HepG2 (cell line): Measurements from ENCODE around the gene NAT14. TPM values are rescaled to one million over a fixed set of nuclear protein-coding genes. Genes with fewer than 3 reads are reported as not detected.
A peak's percentile ranks its signal among the peaks of the same experiment; 100 is the strongest.

Experiments
- DBP ChIP-seq: sonication (generic); formaldehyde crosslinking; IDR thresholded peaks from 2 replicates; pipeline ENCODE4 v1.4.0; 2020; ENCODE audit warnings: missing genetic modification reagents; ENCODE audit errors: not compliant biosample characterization
- GATAD1 ChIP-seq: IDR thresholded peaks from 2 replicates; pipeline ENCODE4 v1.6.1; 2016; ENCODE audit warnings: missing genetic modification reagents, missing compliant biosample characterization
- KAT7 ChIP-seq: IDR thresholded peaks from 2 replicates; pipeline ENCODE4 v1.6.1; 2018; ENCODE audit warnings: borderline replicate concordance, missing compliant biosample characterization
- KDM5B ChIP-seq: sonication (generic); formaldehyde crosslinking; IDR thresholded peaks from 2 replicates; pipeline ENCODE4 v1.4.0; 2020; ENCODE audit warnings: missing genetic modification reagents, mild to moderate bottlenecking, borderline replicate concordance
- MATR3 ChIP-seq: sonication (generic); formaldehyde crosslinking; IDR thresholded peaks from 2 replicates; pipeline ENCODE4 v1.4.0; 2020; ENCODE audit warnings: missing genetic modification reagents
- PHF5A ChIP-seq: IDR thresholded peaks from one replicate; pipeline ENCODE4 v1.6.1; 2018; ENCODE audit warnings: low read depth, missing genetic modification reagents; ENCODE audit not compliant: unreplicated experiment
- POLR2AphosphoS5 ChIP-seq: IDR thresholded peaks from 2 replicates; pipeline ENCODE4 v1.6.1; 2012; ENCODE audit warnings: low read depth, low read length
- REXO4 ChIP-seq: sonication (generic); formaldehyde crosslinking; IDR thresholded peaks from 2 replicates; pipeline ENCODE4 v1.8.0; 2022; ENCODE audit warnings: missing genetic modification reagents, mild to moderate bottlenecking, borderline replicate concordance
- RXRA ChIP-seq: sonication (generic); formaldehyde crosslinking; IDR thresholded peaks from 2 replicates; pipeline ENCODE4 v1.5.1; 2020; ENCODE audit warnings: missing genetic modification reagents
- STAT5B ChIP-seq: sonication (generic); formaldehyde crosslinking; IDR thresholded peaks from 2 replicates; pipeline ENCODE4 v1.4.0; 2020; ENCODE audit warnings: missing genetic modification reagents
- TARDBP ChIP-seq: sonication (generic); formaldehyde crosslinking; IDR thresholded peaks from 2 replicates; pipeline ENCODE4 v1.8.0; 2022; ENCODE audit warnings: mild to moderate bottlenecking, missing genetic modification reagents
- TFDP2 ChIP-seq: sonication (generic); formaldehyde crosslinking; IDR thresholded peaks from 2 replicates; pipeline ENCODE4 v1.4.0; 2020; ENCODE audit warnings: missing genetic modification reagents
- THYN1 ChIP-seq: sonication (generic); formaldehyde crosslinking; IDR thresholded peaks from 2 replicates; pipeline ENCODE4 v1.8.1; 2023; ENCODE audit warnings: low read depth, mild to moderate bottlenecking, moderate library complexity, missing genetic modification reagents, borderline replicate concordance
- TRIM22 ChIP-seq: fragments of 450-650 bp; IDR thresholded peaks from 2 replicates; pipeline ENCODE4 v1.6.1; 2017
- U2AF2 ChIP-seq: fragments of 200-400 bp; formaldehyde crosslinking; IDR thresholded peaks from 2 replicates; pipeline ENCODE4 v1.6.1; 2017; ENCODE audit warnings: low read depth, mild to moderate bottlenecking, low read length
- ZBTB2 ChIP-seq: sonication (generic); formaldehyde crosslinking; IDR thresholded peaks from 2 replicates; pipeline ENCODE4 v1.8.0; 2022; ENCODE audit warnings: low read depth, missing genetic modification reagents
- ZFP90 ChIP-seq: sonication (generic); formaldehyde crosslinking; IDR thresholded peaks from 2 replicates; pipeline ENCODE4 v1.8.0; 2022; ENCODE audit warnings: missing genetic modification reagents, mild to moderate bottlenecking, inconsistent platforms, borderline replicate concordance
- ZFY ChIP-seq: sonication (generic); formaldehyde crosslinking; IDR thresholded peaks from 2 replicates; pipeline ENCODE4 v1.4.0; 2020; ENCODE audit warnings: missing genetic modification reagents
- ZNF44 ChIP-seq: sonication (generic); formaldehyde crosslinking; IDR thresholded peaks from 2 replicates; pipeline ENCODE4 v1.5.1; 2020; ENCODE audit warnings: mild to moderate bottlenecking, missing genetic modification reagents
- ZNF670 ChIP-seq: sonication (generic); formaldehyde crosslinking; IDR thresholded peaks from 2 replicates; pipeline ENCODE4 v1.8.0; 2022; ENCODE audit warnings: mild to moderate bottlenecking, missing genetic modification reagents, borderline replicate concordance
- ZNF766 ChIP-seq: sonication (generic); formaldehyde crosslinking; IDR thresholded peaks from 2 replicates; pipeline ENCODE4 v1.5.0; 2020; ENCODE audit warnings: missing genetic modification reagents, borderline replicate concordance
- polyA plus RNA-seq, 8 experiments: library from polyadenylated mRNA; depleted of rRNA in 3 of 8; stranded (reverse) in 7 of 8; unstranded in 1 of 8; fragments of >200 nt; fragmentation: Illumina TruSeq in 4 of 8; extraction: Trizol in 4 of 8; gene quantifications; 2 replicates each; pipeline versions ENCODE4 v1.2.1 to v1.2.3, GENCODE V29; 2011 to 2016; ENCODE audit warnings: low read depth in 4 of 8, missing spikeins in 1 of 8, mixed read lengths in 1 of 8; ENCODE audit not compliant: insufficient read depth in 1 of 8
- total RNA-seq, 5 experiments: library from RNA; depleted of rRNA; stranded (reverse); fragments of >200 nt; fragmentation: Illumina TruSeq; extraction: Trizol; gene quantifications; 2 replicates each; pipeline ENCODE4 v1.2.3, GENCODE V29; 2016; ENCODE audit warnings: low read depth in 1 of 5
- TF ChIP-seq, protein P1 (sequence below): sonication (generic); formaldehyde crosslinking; IDR thresholded peaks from 2 replicates; pipeline ENCODE4 v1.4.0; 2020; ENCODE audit warnings: low read depth, mild to moderate bottlenecking, missing genetic modification reagents
- TF ChIP-seq, protein P2 (sequence below): IDR thresholded peaks from 2 replicates; pipeline ENCODE4 v1.6.1; 2016

The NAT14 gene
- total and polyA plus RNA-seq, 2 of the 13 experiments (the other 11 are each of a cell fraction or from before 2014, with no cell fraction given) = 20.7 to 22.3 TPM

DNA sequence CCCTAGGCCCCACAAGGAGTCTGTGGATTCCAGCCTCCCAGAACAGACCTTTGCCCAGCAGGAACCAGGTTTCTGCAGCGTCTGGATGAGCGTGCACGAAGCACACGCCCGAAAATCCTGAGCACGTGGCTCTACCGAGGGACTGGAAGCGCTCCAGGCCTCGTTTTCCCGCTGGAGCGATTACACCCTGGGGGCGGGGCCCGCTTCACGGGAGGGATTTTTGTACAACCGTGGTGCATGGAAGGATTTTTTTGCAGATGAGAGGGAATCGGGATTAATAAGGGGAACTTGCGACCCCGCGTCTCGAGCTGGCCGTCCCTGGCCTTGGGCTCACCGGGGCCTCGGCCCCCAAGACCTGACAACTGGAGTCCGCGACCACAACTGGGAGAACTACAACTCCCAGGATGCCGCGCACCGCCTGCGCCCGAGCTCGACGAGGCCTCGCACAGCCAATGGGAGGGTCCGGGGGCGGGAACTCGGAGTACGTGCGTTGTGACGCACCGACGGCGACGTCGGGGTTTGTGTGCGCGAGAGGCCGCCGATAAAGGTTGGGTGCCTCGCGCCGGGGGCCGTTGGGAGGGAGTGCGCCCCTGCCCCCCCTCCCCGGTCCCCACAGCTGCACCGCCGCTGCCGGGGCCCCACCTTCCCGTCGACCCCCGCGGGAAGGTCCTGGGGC lies 8.8 kb upstream of the NAT14 start, which contains the start of gene ZNF628 (continued):
- TF ChIP-seq TFDP2 (CRISPR knock-in tag) (peak; percentile 94), KDM5B (CRISPR knock-in tag) (peak; percentile 95), POLR2AphosphoS5 (peak; percentile 35; the same call in 1 of the 2 replicates), TARDBP (CRISPR knock-in tag) (no peak; the same call in 1 of the 2 replicates), STAT5B (CRISPR knock-in tag) (peak; percentile 52; the same call in 1 of the 2 replicates), ZNF44 (CRISPR knock-in tag) (peak; percentile 78; the same call in 1 of the 2 replicates), U2AF2 (no peak), ZBTB2 (CRISPR knock-in tag) (peak; percentile 98), ZFY (peak; percentile 98), DBP (CRISPR knock-in tag) (no peak), ZNF766 (CRISPR knock-in tag) (peak; percentile 73; the same call in 1 of the 2 replicates), ZFP90 (peak; percentile 88), PHF5A (CRISPR knock-in tag) (no peak), THYN1 (CRISPR knock-in tag) (no peak), REXO4 (CRISPR knock-in tag) (no peak), MATR3 (no peak), TRIM22 (no peak), GATAD1 (CRISPR knock-in tag) (peak; percentile 81), ZNF670 (CRISPR knock-in tag) (peak; percentile 68; the same call in 1 of the 2 replicates), RXRA (CRISPR knock-in tag) (peak; percentile 70), KAT7 (CRISPR knock-in tag) (peak; percentile 16; the same call in 1 of the 2 replicates)
- TF ChIP-seq, protein P1, sequence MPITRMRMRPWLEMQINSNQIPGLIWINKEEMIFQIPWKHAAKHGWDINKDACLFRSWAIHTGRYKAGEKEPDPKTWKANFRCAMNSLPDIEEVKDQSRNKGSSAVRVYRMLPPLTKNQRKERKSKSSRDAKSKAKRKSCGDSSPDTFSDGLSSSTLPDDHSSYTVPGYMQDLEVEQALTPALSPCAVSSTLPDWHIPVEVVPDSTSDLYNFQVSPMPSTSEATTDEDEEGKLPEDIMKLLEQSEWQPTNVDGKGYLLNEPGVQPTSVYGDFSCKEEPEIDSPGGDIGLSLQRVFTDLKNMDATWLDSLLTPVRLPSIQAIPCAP = peak; percentile 90; the same call in 1 of the 2 replicates
- TF ChIP-seq, protein P2, sequence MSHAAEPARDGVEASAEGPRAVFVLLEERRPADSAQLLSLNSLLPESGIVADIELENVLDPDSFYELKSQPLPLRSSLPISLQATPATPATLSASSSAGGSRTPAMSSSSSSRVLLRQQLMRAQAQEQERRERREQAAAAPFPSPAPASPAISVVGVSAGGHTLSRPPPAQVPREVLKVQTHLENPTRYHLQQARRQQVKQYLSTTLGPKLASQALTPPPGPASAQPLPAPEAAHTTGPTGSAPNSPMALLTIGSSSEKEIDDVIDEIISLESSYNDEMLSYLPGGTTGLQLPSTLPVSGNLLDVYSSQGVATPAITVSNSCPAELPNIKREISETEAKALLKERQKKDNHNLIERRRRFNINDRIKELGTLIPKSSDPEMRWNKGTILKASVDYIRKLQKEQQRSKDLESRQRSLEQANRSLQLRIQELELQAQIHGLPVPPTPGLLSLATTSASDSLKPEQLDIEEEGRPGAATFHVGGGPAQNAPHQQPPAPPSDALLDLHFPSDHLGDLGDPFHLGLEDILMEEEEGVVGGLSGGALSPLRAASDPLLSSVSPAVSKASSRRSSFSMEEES (CRISPR knock-in tag) = peak; percentile 74
